ENCODE data around the gene RAB43.

GRCh38 chr3:129077222-129077621, 44.4 kb downstream of the RAB43 start:
- TF ChIP-seq CTCF (conservative IDR thresholded peaks at IDR 0.05; ENCODE audit: low read depth, low read length), result no peak
- no peak for TF ChIP-seq EZH2 (IDR thresholded peaks at IDR 0.05; ENCODE audit: borderline replicate concordance, low read depth, low read length, poor library complexity, severe bottlenecking)
